Bronchial epithelial cell (primary cell): ENCODE data around the gene SDCCAG8. TPM values are rescaled to one million over a fixed set of nuclear protein-coding genes. Genes with fewer than 3 reads are reported as not detected.
A peak's percentile ranks its signal among the peaks of the same experiment; 100 is the strongest.

ENCODE experiments used
- DNase-seq: peaks from one replicate; pipeline ENCODE4 v3.0.0-alpha.2; 2010; ENCODE audit warnings: low read depth
- FAIRE-seq: peaks from 2 replicates; lab custom pipeline; 2011; peaks lifted over from hg19 to GRCh38; lab: Jason Lieb, UNC
- H3K27me3 ChIP-seq: 2 replicates; pipeline ENCODE4 v1.5.1; 2011; ENCODE audit warnings: low read length; ENCODE audit not compliant: control insufficient read depth, insufficient read depth
- H3K36me3 ChIP-seq: 2 replicates; pipeline ENCODE4 v1.5.1; 2011; ENCODE audit warnings: low read length; ENCODE audit not compliant: control insufficient read depth, insufficient read depth
- H3K4me3 ChIP-seq: 2 replicates; pipeline ENCODE4 v1.5.1; 2011; ENCODE audit warnings: mild to moderate bottlenecking, low read depth, low read length, control low read depth
- total RNA-seq: library from RNA; depleted of rRNA; stranded (reverse); fragments of >200 nt; gene quantifications from 2 replicates; pipeline ENCODE4 v1.2.1, GENCODE V29; 2014
- TF ChIP-seq, protein P1 (sequence below): IDR thresholded peaks from 2 replicates; pipeline ENCODE4 v1.5.1; 2011; ENCODE audit warnings: mild to moderate bottlenecking, moderate library complexity, low read length, control low read depth, inconsistent platforms; ENCODE audit not compliant: insufficient read depth, severe bottlenecking

SDCCAG8 gene
- total RNA-seq, 1 donor from 2014 or later: 32.4 TPM

DNA sequence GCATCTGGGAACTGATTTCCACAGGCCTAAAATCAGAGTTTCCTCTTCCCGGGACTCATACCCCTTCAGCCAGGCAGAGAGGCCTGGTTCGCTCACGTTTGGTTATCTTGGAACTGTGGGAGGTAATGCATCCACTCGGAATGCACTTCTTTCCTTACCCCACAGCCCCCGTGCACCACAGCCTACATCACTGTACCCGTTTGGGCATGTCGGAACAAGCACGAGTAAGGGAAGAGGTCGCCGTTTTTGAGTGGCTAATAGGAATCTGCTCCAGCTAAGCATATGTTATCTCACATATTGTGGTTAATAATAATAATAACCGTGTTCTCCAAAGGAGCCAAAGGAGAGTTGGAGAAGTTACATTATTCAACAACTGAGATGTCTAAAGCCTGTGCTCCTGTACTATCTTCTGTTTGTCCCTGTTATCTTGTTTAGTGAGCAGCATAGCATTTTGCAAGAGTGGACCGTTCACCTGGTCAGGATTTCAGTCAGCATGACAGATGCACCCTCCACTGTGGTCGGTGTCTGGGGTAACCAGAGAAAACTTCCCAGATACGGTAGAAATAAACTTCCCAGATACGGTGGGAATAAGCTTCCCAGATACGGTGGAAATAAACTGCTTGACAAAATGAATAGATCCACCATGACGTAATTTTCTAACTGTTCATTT, 198.6 kb downstream of the SDCCAG8 start:
- FAIRE-seq (no peak), DNase-seq (peak; percentile 30)
- Histone ChIP-seq H3K36me3 (no peaks in the 10 kb centered on the region), H3K27me3 (no peaks in the 10 kb centered on the region), H3K4me3 (no peak overlapping the region)
- TF ChIP-seq, protein P1, sequence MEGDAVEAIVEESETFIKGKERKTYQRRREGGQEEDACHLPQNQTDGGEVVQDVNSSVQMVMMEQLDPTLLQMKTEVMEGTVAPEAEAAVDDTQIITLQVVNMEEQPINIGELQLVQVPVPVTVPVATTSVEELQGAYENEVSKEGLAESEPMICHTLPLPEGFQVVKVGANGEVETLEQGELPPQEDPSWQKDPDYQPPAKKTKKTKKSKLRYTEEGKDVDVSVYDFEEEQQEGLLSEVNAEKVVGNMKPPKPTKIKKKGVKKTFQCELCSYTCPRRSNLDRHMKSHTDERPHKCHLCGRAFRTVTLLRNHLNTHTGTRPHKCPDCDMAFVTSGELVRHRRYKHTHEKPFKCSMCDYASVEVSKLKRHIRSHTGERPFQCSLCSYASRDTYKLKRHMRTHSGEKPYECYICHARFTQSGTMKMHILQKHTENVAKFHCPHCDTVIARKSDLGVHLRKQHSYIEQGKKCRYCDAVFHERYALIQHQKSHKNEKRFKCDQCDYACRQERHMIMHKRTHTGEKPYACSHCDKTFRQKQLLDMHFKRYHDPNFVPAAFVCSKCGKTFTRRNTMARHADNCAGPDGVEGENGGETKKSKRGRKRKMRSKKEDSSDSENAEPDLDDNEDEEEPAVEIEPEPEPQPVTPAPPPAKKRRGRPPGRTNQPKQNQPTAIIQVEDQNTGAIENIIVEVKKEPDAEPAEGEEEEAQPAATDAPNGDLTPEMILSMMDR: no peak

DNA sequence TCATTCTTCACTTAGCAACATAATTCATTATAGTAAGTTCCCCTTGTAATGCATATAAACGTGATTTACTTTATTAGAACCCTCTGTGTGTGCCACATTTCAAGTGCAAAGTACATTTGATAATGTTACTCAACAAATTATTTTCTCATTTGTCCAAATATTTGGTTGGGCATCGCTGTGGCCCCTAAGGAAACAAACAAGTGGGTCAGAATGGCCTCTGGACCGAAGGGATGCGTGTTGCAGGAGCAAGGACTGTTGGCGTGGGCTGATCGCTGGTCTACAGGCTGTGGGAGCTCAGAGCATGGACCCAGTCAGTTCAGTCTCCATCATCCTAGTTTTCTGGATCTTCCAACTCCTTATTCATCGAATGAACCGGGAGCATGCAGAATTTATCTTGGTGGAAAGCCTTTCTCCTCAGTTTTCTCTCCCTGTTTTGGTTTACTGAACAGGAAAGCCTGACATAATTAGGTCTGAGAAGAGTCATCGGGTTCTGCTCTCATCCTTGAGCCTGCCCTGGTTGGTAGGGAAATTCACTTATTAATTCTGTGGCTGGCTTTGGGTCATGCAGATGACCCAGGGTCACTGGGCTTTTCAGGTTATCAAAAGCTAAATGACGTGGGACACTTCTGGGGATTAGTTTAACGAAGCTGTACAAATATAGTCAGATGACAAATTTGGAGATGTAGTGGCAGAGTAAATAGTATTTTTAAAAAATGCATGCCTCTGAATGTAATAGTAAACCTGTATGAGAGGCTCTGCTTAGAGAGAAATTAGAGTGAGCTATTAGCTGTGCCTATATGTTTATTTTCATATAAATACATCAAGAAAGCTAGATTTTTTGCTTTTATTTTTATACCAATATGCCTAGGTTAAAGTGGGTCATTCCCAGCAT, 200.2 kb downstream of the SDCCAG8 start:
- Histone ChIP-seq H3K4me3 (no peak overlapping the region), H3K36me3 (no peaks in the 10 kb centered on the region), H3K27me3 (no peaks in the 10 kb centered on the region)
- TF ChIP-seq, protein P1: no peak
- FAIRE-seq (no peak), DNase-seq (no peak)

DNA sequence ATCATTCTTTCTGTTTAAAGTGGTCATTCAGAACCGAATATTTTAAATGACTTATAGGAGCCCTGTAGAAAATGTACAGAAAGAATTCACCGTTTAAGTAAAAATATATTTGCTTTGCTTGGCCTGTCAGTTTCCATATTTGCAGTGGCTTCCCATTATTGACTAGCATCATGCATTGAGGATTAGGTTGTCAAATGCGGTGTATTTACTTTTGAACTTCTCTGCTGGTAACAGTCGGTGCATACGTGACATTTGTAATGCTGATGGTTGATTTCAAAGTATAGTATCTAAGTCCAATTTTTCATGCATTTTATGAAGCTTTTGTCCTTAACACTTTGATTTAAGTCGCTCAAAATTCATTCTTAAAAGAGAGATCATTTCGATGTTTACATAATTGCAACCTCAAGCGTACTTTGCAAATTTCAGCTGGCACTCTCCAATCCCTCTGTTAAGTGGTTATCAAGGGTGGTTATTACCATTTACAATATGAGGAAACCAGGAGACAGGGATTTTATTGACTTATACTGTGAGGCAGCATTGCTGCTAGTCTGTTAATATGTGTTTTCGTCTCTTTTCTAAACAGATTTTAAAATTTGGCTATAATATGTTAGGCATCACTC, 201.6 kb downstream of the SDCCAG8 start:
- DNase-seq (no peak), FAIRE-seq (no peak)
- TF ChIP-seq, protein P1: no peak

DNA sequence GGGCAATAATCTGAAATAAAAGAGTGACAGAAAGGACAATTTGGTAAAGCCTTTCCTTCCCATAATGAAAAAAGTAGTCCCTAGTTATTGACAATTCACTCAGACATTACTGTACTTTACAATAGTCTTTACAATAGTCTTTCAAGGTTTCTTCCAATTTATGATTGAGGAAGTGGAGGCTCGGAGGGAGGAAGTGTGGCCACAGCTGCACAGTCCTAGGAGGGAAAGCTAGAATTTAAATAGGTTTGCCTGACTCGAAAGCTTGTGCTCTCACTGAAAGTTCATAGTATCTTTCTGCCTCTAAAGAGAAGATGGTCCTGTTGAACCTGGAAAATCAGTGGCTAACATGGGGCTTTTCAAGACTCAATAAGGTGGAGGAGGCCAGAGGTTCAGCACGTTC, 203.2 kb downstream of the SDCCAG8 start:
- Histone ChIP-seq H3K27me3 (no peaks in the 10 kb centered on the region), H3K36me3 (no peaks in the 10 kb centered on the region), H3K4me3 (no peak overlapping the region)
- TF ChIP-seq, protein P1: no peak
- FAIRE-seq (no peak), DNase-seq (no peak)

More for the DNA sequence above, 201.6 kb downstream of the SDCCAG8 start:
- H3K4me3 ChIP-seq: no peak overlapping the region
- H3K27me3 ChIP-seq: no peaks in the 10 kb centered on the region
- no peaks in the 10 kb centered on the region for H3K36me3 ChIP-seq

DNA sequence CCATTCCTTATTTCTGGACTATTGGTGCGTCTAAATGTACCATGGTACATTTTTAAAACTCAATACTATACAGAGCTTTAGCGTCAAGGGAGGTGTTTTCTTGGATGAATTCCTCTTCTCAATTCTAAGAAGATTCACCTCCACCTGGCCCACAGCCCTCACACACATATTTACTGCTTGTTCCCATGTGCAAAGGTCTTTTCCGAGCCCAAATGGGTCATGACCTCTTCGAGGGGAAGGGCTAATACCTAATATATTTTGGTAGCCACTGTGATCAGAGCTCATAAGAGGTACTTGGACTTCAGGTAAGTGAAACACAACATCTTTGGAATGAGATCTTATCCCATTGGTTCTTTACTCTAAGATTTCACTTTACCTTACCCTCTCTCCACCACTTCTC, 205.9 kb downstream of the SDCCAG8 start:
- no peak overlapping the region for H3K4me3 ChIP-seq
- TF ChIP-seq, protein P1: no peak
- DNase-seq (no peak), FAIRE-seq (no peak)
- no peaks in the 10 kb centered on the region for H3K27me3 ChIP-seq
- no peaks in the 10 kb centered on the region for H3K36me3 ChIP-seq
